Skeletal muscle cell (primary cell): ENCODE results near the gene RFX8.
"Not testable (repeated sequence)": the region's sequence is repeated elsewhere in the genome, so short reads cannot be mapped to it uniquely, and the experiment has no call there.

ENCODE experiments used
- DNase-seq: peaks from one replicate; pipeline ENCODE4 v3.0.0-alpha.2; 2010; ENCODE audit warnings: low read depth
- H3K4me3 ChIP-seq: 2 replicates; pipeline ENCODE4 v1.5.1; 2011; ENCODE audit warnings: low read depth, mild to moderate bottlenecking, control low read depth, low read length, moderate library complexity

The RFX8 gene

DNA sequence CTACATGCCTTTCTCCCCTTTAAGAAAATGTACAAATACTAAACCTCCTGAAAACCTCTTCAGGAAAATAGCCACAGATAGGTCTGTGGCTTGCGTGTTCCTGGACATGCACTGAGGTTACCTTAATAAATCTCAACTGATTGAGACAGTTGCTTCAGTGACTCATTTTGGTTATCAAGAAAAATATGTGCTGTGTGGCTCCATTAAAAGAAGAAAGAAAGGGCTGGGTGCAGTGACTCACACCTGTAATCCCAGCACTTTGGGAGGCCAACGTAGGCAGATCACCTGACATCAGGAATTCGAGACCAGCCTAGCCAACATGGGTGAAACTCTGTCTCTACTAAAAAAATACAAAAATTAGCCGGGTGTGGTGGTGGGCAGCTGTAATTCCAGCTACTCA is 114.7 kb downstream of the RFX8 start:
- no peak for DNase-seq

DNA sequence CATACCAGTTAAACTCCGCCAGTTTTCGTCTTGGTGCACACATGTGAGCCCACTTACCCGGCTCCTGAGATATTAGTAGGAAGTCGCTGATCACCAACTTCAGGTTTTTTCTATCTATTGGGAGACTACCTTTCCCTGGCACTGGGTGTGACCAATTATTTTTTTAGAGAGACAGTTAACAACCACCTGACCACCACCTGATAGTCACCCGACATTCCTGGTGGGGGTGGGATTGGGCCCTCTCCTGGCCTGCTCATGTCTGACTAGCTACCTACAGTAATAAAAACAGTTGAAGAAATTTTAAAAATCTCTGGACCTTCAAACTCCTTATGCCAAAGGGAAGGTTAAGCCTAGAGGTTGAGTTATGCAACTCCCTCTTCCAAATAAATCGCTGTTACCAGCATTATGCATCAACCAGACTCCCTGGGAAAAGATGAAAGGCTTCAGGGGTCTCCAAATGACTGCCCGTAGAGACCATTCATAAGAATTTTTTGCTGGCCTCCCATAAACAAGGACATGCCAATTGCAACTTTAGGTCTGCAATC is 115.4 kb downstream of the RFX8 start:
- no peak overlapping the region for H3K4me3 ChIP-seq
- DNase-seq = no peak

More for the DNA sequence above, 114.7 kb downstream of the RFX8 start:
- H3K4me3 ChIP-seq = no peak overlapping the region

DNA sequence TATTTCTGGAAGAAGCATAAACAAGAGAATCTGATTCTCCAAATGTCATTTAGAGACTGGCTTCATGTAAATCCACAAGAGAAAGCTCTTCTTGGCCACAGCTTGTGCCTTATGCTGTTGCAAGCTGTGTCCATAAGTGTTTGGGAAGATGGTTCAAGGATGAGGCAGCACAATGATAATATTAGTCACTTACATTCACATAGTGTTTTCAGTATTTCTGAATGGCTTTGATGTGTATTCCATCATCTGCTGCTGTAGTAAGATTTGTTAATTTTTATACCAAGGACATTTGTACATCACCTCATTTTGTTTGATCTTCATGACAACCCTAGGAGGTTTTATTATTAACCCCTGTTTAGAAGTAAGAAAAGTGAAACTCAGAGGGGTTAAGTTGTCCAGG is 117.5 kb downstream of the RFX8 start:
- no peak for DNase-seq
- no peak overlapping the region for H3K4me3 ChIP-seq

DNA sequence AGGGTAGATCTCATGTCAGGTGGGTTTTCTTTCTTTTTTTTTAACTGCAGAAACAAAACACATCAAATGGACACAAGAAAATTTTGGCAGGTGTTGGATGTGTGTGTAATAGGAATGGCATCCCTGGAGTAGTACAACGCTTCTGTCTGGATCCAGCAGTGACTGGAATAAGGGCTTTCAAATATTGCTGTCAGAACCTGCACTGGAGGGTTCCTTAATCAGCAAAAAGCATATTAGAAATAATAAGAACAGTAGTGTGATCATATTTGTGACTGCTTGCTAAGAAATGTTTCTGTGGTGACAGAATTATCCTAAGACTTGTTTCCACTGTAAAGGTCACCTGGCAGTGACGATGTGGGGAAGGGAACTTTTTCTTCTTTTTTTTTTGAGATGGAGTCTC is 118.4 kb downstream of the RFX8 start:
- DNase-seq = no peak
- no peak overlapping the region for H3K4me3 ChIP-seq

GRCh38 chr2:101356055-101356454 is 118.9 kb downstream of the RFX8 start:
- H3K4me3 ChIP-seq = no peak overlapping the region

GRCh38 chr2:101355401-101356054 is 119.4 kb downstream of the RFX8 start:
- no peak overlapping the region for H3K4me3 ChIP-seq
- no peak for DNase-seq

More at GRCh38 chr2:101356055-101356454, 118.9 kb downstream of the RFX8 start:
- no peak for DNase-seq

- no peak overlapping the region for H3K4me3 ChIP-seq
- DNase-seq = no peak
Observed at GRCh38 chr2:101354420-101355311, 120.2 kb downstream of the RFX8 start.

GRCh38 chr2:101352631-101353030 is 122.3 kb downstream of the RFX8 start:
- not testable (repeated sequence) for H3K4me3 ChIP-seq, DNase-seq

GRCh38 chr2:101351207-101351606 is 123.7 kb downstream of the RFX8 start:
- no peak for DNase-seq
- H3K4me3 ChIP-seq = no peak overlapping the region

DNA sequence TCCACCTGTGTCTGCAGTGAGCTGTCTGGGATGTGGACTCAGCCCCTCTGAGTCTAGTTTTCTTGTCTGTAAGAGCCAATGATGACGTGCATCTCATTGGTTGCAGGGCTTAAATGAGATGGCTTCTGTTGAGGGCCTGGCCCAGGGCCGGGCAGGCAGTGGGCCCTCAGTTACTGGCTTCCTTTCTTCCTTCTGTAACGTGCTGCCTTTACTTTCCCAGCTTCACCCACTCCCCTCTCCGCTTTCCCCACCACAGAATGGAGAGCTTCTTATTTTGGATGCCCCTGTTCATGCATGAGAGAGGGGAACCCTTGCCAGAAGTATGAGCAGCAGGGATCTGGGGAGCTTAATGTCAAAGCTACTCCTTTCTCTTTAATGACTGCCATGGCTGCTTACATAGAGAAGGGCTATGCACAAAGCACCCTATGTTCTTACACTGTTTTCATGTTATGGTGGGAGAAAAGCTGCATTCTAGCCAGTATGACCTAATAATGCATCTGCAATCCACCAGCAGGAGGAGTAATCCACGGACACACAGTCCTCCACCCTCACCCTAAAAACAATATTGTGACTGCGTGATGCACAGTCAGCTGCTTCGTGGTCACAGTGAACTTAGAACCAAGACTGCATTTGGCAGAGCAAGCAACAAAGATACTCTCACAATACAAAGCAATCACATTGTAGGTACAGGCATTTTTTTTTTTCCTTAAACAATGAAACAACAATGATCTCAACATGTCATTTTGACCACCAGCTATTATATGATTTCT is 124.8 kb downstream of the RFX8 start:
- DNase-seq = peak; percentile 45
- H3K4me3 ChIP-seq = no peak overlapping the region

- no peak overlapping the region for H3K4me3 ChIP-seq
- DNase-seq = no peak
Observed at GRCh38 chr2:101348883-101349282, 126.0 kb downstream of the RFX8 start.
